Peyer's patch (tissue), 4 donors: ENCODE results near the gene ST7. TPM values are rescaled to one million over a fixed set of nuclear protein-coding genes. Genes with fewer than 3 reads are reported as not detected.

Experiments
- DNase-seq, 3 donors: peaks; one replicate each; pipeline ENCODE4 v3.0.0-alpha.2; 2017 to 2019
- H3K27ac ChIP-seq, 4 donors: fragments of 200-600 bp; sonication (generic); one replicate each; pipeline ENCODE4 v1.5.1; 2016 to 2019
- H3K27me3 ChIP-seq, 2 donors: fragments of 200-600 bp; sonication (generic); one replicate each; pipeline ENCODE4 v1.5.1; 2019
- H3K36me3 ChIP-seq, 3 donors: fragments of 200-600 bp; sonication (generic); one replicate each; pipeline ENCODE4 v1.5.1; 2016 to 2019
- H3K4me1 ChIP-seq, 4 donors: fragments of 200-600 bp; sonication (generic); one replicate each; pipeline ENCODE4 v1.5.1; 2016 to 2019
- H3K4me3 ChIP-seq, 4 donors: fragments of 200-600 bp; sonication (generic); 1 replicate in 3 of 4; 2 replicates in 1 of 4; pipeline ENCODE4 v1.5.1; 2016 to 2019; ENCODE audit warnings: mild to moderate bottlenecking in 1 of 4
- H3K9me3 ChIP-seq, 4 donors: fragments of 200-600 bp; sonication (generic); one replicate each; pipeline ENCODE4 v1.5.1; 2016 to 2019; ENCODE audit warnings: mild to moderate bottlenecking in 1 of 4
- CTCF ChIP-seq, 6 experiments: fragments of 450-650 bp in 4 of 6; fragments of 200-600 bp in 2 of 6; sonication (generic) in 1 of 6; IDR thresholded peaks; one replicate each; pipeline ENCODE4 v1.5.1; 2017 to 2019; ENCODE audit warnings: antibody characterized with exemption in 6 of 6, mild to moderate bottlenecking in 3 of 6, moderate library complexity in 1 of 6
- POLR2A ChIP-seq, 2 donors: fragments of 450-650 bp; IDR thresholded peaks; one replicate each; pipeline ENCODE4 v1.5.1; 2017; ENCODE audit warnings: antibody characterized with exemption in 2 of 2, mild to moderate bottlenecking in 2 of 2, moderate library complexity in 2 of 2
- total RNA-seq, 4 donors: library from RNA; depleted of rRNA; stranded (reverse); fragments of >200 nt; gene quantifications; one replicate each; pipeline ENCODE4 v1.1.0, GENCODE V29; 2016

Gene ST7
- total RNA-seq, 4 donors from 2014 or later = 26.8 to 39.6 (median 29.8) TPM

DNA sequence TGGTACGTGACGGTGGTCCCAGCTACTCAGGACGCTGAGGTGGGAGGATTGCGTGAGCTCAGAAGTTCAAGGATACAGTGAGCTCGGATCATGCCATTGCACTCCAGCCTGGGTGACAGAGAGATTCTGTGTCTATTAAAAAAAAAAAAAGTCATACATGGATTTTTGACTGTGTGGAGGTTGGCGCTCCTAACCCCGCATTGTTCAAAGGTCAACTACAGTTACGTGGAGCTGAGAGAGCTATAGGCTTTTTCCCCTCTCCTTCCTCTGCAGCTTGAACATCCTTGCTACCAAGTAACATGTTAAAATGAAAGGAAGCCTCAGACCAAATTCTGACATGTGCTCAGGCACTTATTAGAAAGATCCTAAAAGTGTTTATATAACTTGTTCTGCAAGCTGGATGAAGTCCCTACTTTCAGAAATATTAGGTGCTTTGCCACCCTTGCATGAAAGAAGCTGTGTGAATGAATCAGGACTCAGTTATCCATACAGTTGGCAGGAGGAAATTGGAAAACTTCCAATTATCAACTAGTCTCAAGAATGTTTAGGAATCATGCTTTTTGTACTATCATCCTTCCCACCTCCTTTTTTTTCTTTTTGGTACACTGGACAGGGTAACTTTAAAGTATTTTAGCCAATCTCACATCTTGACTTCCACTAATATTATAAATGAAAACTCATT is 12.5 kb upstream of the ST7 start:
- Histone ChIP-seq H3K4me3 (no peak overlapping the region), H3K27ac (no peak overlapping the region), H3K9me3 (no peaks in the 10 kb centered on the region), H3K36me3 (no peaks in the 10 kb centered on the region), H3K4me1 (no peaks in the 10 kb centered on the region), H3K27me3 (no peaks in the 10 kb centered on the region)
- DNase-seq = no peak
- TF ChIP-seq CTCF (IDR thresholded peaks at IDR 0.05) (no peak), POLR2A (IDR thresholded peaks at IDR 0.05) (no peak)

- DNase-seq = no peak
- Histone ChIP-seq H3K4me1 (no peaks in the 10 kb centered on the region), H3K36me3 (no peaks in the 10 kb centered on the region), H3K9me3 (no peaks in the 10 kb centered on the region), H3K27ac (no peak overlapping the region), H3K4me3 (no peak overlapping the region), H3K27me3 (no peaks in the 10 kb centered on the region)
- TF ChIP-seq CTCF (IDR thresholded peaks at IDR 0.05) = no peak
- no peak for TF ChIP-seq POLR2A (IDR thresholded peaks at IDR 0.05)
These were observed 10.8 kb upstream of the ST7 start for GRCh38 chr7:116942504-116942903.

DNA sequence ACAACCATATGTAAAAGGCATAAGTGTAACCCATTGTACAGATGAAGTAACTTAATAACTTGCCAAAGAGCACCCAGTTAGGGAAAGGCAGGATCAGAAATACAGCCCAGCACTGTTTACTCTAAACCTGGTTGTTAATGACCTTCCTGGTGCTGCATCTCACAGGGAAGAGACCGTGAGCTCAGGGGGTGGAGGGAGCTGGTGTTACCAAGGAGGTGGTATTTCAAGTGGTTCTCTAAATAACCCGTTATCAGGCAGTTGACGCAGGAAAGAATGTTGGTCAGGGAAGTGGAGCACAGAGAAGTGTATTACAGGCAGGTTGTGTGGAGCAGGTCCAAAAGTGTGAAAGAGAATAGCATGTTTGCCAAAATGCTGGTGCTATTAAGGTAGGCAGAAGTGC is 4.4 kb upstream of the ST7 start:
- Histone ChIP-seq H3K4me1 (peaks cover 0 to 9% (median 2%) of the 10 kb centered on the region in 4 donors), H3K36me3 (no peaks in the 10 kb centered on the region), H3K27me3 (no peaks in the 10 kb centered on the region), H3K27ac (no peak overlapping the region), H3K4me3 (no peak overlapping the region), H3K9me3 (no peaks in the 10 kb centered on the region)
- no peak for DNase-seq
- TF ChIP-seq CTCF (IDR thresholded peaks at IDR 0.05) = no peak
- no peak for TF ChIP-seq POLR2A (IDR thresholded peaks at IDR 0.05)

- TF ChIP-seq POLR2A (IDR thresholded peaks at IDR 0.05) (no peak), CTCF (IDR thresholded peaks at IDR 0.05) (no peak)
- DNase-seq = no peak
- Histone ChIP-seq H3K4me1 (peaks cover 0 to 16% (median 5%) of the 10 kb centered on the region in 4 donors), H3K27ac (no peak overlapping the region), H3K27me3 (no peaks in the 10 kb centered on the region), H3K36me3 (no peaks in the 10 kb centered on the region), H3K4me3 (no peak overlapping the region), H3K9me3 (no peaks in the 10 kb centered on the region)
These were observed 3.1 kb upstream of the ST7 start for GRCh38 chr7:116949941-116950801.

- Histone ChIP-seq H3K4me1 (peaks cover 0 to 22% (median 5%) of the 10 kb centered on the region in 4 donors), H3K9me3 (no peaks in the 10 kb centered on the region), H3K4me3 (no peak overlapping the region), H3K27me3 (no peaks in the 10 kb centered on the region), H3K27ac (no peak overlapping the region), H3K36me3 (no peaks in the 10 kb centered on the region)
- DNase-seq = no peak
- TF ChIP-seq POLR2A (IDR thresholded peaks at IDR 0.05) = no peak
- no peak for TF ChIP-seq CTCF (IDR thresholded peaks at IDR 0.05)
These were observed 2.4 kb upstream of the ST7 start for GRCh38 chr7:116950889-116951351.
